ENCODE measurements around the gene SPARC. TPM values are rescaled to one million over a fixed set of nuclear protein-coding genes. Genes with fewer than 3 reads are reported as not detected.
"Not testable (repeated sequence)": the region's sequence is repeated elsewhere in the genome, so short reads cannot be mapped to it uniquely, and the experiment has no call there.

The SPARC gene
- total RNA-seq, 1 experiment from 2014 or later: 418 TPM

DNA sequence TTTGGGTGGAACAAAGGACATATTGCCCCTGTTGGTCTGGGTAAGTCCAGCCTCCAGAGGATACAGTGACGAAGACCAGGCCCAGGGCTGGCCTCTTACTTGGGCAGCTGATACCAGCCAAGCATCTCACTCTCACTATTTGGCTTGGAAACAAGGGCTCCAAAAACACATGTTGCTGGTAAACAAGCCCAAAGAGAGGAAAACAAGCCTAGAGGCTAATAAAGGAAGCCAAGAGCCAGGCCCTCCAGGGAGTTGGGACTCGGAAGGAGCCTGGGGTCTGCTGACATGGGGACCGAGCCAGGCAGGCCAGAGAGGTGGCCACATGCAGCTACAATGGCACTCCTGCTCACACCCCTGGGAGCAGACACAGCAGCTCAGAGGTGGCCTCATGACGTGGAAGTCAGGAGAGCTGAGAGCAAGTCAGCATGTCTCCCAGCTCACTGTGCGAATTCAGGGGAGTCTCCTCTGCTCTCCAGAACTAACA is 5.7 kb downstream of the SPARC start:
- no peaks in the 10 kb centered on the region for H3K27me3 Mint-ChIP-seq (ENCODE audit: low read depth)
- ATAC-seq: no peak
- H3K4me3 Mint-ChIP-seq: no peak overlapping the region
- H3K9me3 Mint-ChIP-seq: no peaks in the 10 kb centered on the region
- ChIA-PET CTCF (interaction anchor here (1.3 to 1.6 kb wide), 2 partner anchors 22 to 59 kb away, joined by 4 to 6 read pairs; no protein-coding TSS in a partner anchor), POLR2A (no interaction called here)
- H3K4me1 Mint-ChIP-seq: peaks cover 60% of the 10 kb centered on the region
- H3K27ac Mint-ChIP-seq: no peak overlapping the region
- TF ChIP-seq IRF2 (CRISPR knock-in tag; IDR thresholded peaks at IDR 0.05; ENCODE audit: borderline replicate concordance, low read depth): no peak
- no peak for TF ChIP-seq TEAD1 (CRISPR knock-in tag; IDR thresholded peaks at IDR 0.05)
- TF ChIP-seq, protein P1, sequence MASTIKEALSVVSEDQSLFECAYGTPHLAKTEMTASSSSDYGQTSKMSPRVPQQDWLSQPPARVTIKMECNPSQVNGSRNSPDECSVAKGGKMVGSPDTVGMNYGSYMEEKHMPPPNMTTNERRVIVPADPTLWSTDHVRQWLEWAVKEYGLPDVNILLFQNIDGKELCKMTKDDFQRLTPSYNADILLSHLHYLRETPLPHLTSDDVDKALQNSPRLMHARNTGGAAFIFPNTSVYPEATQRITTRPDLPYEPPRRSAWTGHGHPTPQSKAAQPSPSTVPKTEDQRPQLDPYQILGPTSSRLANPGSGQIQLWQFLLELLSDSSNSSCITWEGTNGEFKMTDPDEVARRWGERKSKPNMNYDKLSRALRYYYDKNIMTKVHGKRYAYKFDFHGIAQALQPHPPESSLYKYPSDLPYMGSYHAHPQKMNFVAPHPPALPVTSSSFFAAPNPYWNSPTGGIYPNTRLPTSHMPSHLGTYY (CRISPR knock-in tag; IDR thresholded peaks at IDR 0.05): no peak
- TF ChIP-seq ELF4 (CRISPR knock-in tag; IDR thresholded peaks at IDR 0.05; ENCODE audit: low read depth): no peak
- TF ChIP-seq ZNF416 (CRISPR knock-in tag; IDR thresholded peaks at IDR 0.05): no peak
- TF ChIP-seq, protein P2, sequence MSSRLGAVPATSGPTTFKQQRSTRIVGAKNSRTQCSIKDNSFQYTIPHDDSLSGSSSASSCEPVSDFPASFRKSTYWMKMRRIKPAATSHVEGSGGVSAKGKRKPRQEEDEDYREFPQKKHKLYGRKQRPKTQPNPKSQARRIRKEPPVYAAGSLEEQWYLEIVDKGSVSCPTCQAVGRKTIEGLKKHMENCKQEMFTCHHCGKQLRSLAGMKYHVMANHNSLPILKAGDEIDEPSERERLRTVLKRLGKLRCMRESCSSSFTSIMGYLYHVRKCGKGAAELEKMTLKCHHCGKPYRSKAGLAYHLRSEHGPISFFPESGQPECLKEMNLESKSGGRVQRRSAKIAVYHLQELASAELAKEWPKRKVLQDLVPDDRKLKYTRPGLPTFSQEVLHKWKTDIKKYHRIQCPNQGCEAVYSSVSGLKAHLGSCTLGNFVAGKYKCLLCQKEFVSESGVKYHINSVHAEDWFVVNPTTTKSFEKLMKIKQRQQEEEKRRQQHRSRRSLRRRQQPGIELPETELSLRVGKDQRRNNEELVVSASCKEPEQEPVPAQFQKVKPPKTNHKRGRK (CRISPR knock-in tag; IDR thresholded peaks at IDR 0.05; ENCODE audit: borderline replicate concordance): no peak
- no peak for TF ChIP-seq GRHL2 (CRISPR knock-in tag; IDR thresholded peaks at IDR 0.05; ENCODE audit: insufficient replicate concordance, severe bottlenecking)
- TF ChIP-seq CREM (CRISPR knock-in tag; IDR thresholded peaks at IDR 0.05): no peak
- no peak for DNase-seq (ENCODE audit: low spot score)
- peaks cover 13% of the 10 kb centered on the region for H3K36me3 Mint-ChIP-seq

DNA sequence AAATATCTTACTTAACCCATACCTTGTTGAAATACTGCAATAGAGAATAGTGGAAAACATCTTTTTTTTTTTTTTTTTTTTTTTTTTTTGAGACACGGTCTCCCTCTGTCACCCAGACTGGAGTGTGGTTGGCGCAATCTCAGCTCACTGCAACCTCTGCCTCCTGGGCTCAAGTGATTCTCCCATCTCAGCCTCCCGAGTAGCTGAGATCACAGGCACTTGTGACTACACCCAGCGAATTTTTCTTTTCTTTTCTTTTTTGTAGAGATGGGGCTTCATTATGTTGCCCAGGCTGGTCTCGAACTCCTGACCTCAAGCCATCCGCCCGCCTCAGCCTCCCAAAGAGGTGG is 6.6 kb downstream of the SPARC start:
- peaks cover 60% of the 10 kb centered on the region for H3K4me1 Mint-ChIP-seq
- POLR2A ChIA-PET; H3K4me3 Mint-ChIP-seq; H3K27ac Mint-ChIP-seq; ATAC-seq; H3K9me3 Mint-ChIP-seq; DNase-seq (ENCODE audit: low spot score); H3K27me3 Mint-ChIP-seq (ENCODE audit: low read depth): not testable (repeated sequence)
- peaks cover 13% of the 10 kb centered on the region for H3K36me3 Mint-ChIP-seq
- CTCF ChIA-PET: interaction anchor here (1.3 kb wide), 1 partner anchor 60 kb away, joined by 4 read pairs; no protein-coding TSS in a partner anchor

DNA sequence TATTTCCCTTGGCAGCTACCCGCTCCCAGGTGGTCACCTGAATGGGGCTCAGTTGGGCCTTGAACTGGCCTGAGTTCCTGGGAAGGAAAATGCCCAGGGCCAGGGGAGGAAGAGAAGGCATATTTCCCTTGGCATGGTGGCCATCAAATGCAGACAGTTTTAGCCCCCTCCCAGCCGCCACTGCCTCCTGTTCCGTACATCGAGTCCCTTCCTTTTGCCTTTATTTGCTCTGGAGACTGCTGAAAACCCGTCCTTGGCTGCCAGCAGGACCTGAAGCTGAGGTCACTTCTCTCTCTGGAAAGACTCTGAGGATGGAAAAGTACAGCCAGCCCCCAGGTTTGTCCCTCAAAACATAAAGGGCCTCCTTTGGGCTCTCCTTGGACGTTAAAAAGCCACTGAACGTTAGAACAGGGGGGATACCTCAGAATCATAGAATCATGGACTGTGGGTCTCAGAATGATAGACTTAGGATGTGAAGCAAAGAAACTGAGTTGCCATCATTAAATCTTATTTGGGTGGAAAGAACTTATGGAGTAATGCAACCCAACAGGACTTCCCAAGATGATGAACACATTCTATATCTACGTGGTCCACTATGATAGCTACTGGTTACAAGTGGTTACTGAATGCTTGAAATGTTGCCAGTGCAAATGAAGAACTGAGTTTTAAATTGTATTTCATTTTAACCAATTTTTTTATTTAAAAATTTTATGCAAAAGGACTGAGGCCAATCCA is 7.1 kb downstream of the SPARC start:
- ChIA-PET POLR2A (no interaction called here), CTCF (interaction anchor here (0.9 to 1.3 kb wide), 2 partner anchors 21 to 61 kb away, joined by 3 to 4 read pairs; no protein-coding TSS in a partner anchor)
- no peak for ATAC-seq
- no peak for DNase-seq (ENCODE audit: low spot score)
- no peaks in the 10 kb centered on the region for H3K9me3 Mint-ChIP-seq
- TF ChIP-seq PRRX2 (CRISPR knock-in tag; IDR thresholded peaks at IDR 0.05) (no peak), GABPB1 (CRISPR knock-in tag; IDR thresholded peaks at IDR 0.05) (no peak), FOXK1 (CRISPR knock-in tag; IDR thresholded peaks at IDR 0.05) (no peak), CDX4 (CRISPR knock-in tag; IDR thresholded peaks at IDR 0.05; ENCODE audit: borderline replicate concordance) (no peak), TP53 (CRISPR knock-in tag; IDR thresholded peaks at IDR 0.05) (no peak), HMGA2 (CRISPR knock-in tag; IDR thresholded peaks at IDR 0.05) (no peak), TEAD4 (CRISPR knock-in tag; IDR thresholded peaks at IDR 0.05) (no peak), STAT6 (CRISPR knock-in tag; conservative IDR thresholded peaks at IDR 0.05; ENCODE audit: low read depth) (no peak)
- no peak overlapping the region for H3K4me3 Mint-ChIP-seq
- H3K4me1 Mint-ChIP-seq: peaks cover 59% of the 10 kb centered on the region
- peaks cover 14% of the 10 kb centered on the region for H3K36me3 Mint-ChIP-seq
- H3K27me3 Mint-ChIP-seq (ENCODE audit: low read depth): no peaks in the 10 kb centered on the region
- H3K27ac Mint-ChIP-seq: no peak overlapping the region
